Keratinocyte (primary cell): Measurements from ENCODE around the gene KIF3C. TPM values are rescaled to one million over a fixed set of nuclear protein-coding genes. Genes with fewer than 3 reads are reported as not detected.

ENCODE experiments used
- DNase-seq: peaks from one replicate; pipeline ENCODE4 v3.0.0-alpha.2; 2011; ENCODE audit warnings: low read depth, missing footprints, low spot score
- FAIRE-seq: peaks from 2 replicates; lab custom pipeline; 2011; peaks lifted over from hg19 to GRCh38; lab: Jason Lieb, UNC
- H2AFZ ChIP-seq: 2 replicates; pipeline ENCODE4 v1.6.0; 2012; ENCODE audit warnings: low read length, control low read depth, inconsistent platforms; ENCODE audit not compliant: control insufficient read depth
- H3K27ac ChIP-seq: 2 replicates; pipeline ENCODE4 v1.5.1; 2011; ENCODE audit warnings: low read length; ENCODE audit not compliant: control insufficient read depth, insufficient read depth
- H3K27me3 ChIP-seq: 3 replicates; pipeline ENCODE4 v1.6.0; 2011; ENCODE audit warnings: low read length; ENCODE audit not compliant: control insufficient read depth, insufficient read depth; ENCODE audit errors: extremely low read depth
- H3K36me3 ChIP-seq, 2 experiments: 2 replicates in 1 of 2; 3 replicates in 1 of 2; pipeline ENCODE4 v1.5.1; 2011; ENCODE audit warnings: low read length in 2 of 2, mild to moderate bottlenecking in 1 of 2; ENCODE audit not compliant: control insufficient read depth in 2 of 2, insufficient read depth in 2 of 2; ENCODE audit errors: extremely low read depth in 1 of 2
- H3K4me1 ChIP-seq: 3 replicates; pipeline ENCODE4 v1.5.1; 2011; ENCODE audit warnings: low read length; ENCODE audit not compliant: control insufficient read depth, insufficient read depth; ENCODE audit errors: extremely low read depth
- H3K4me2 ChIP-seq: 3 replicates; pipeline ENCODE4 v1.6.0; 2011; ENCODE audit warnings: low read depth, low read length; ENCODE audit not compliant: control insufficient read depth, insufficient read depth; ENCODE audit errors: extremely low read depth
- H3K4me3 ChIP-seq, 3 experiments: fragments of 200-600 bp in 1 of 3; sonication (generic) in 1 of 3; 2 replicates in 2 of 3; 3 replicates in 1 of 3; pipeline ENCODE4 v1.5.1; 2011 to 2016; ENCODE audit warnings: low read length in 3 of 3, mild to moderate bottlenecking in 3 of 3, control low read depth in 2 of 3, inconsistent platforms in 1 of 3, low read depth in 1 of 3, mixed read lengths in 1 of 3, mixed run types in 1 of 3, moderate library complexity in 1 of 3; ENCODE audit not compliant: control insufficient read depth in 2 of 3, insufficient read depth in 2 of 3; ENCODE audit errors: extremely low read depth in 1 of 3
- H3K79me2 ChIP-seq: 2 replicates; pipeline ENCODE4 v1.6.0; 2012; ENCODE audit warnings: low read length; ENCODE audit not compliant: control insufficient read depth, insufficient read depth
- H3K9ac ChIP-seq: 3 replicates; pipeline ENCODE4 v1.6.0; 2011; ENCODE audit warnings: low read length; ENCODE audit not compliant: control insufficient read depth, insufficient read depth; ENCODE audit errors: extremely low read depth
- H3K9me1 ChIP-seq: 3 replicates; pipeline ENCODE4 v1.6.0; 2011; ENCODE audit warnings: low read length; ENCODE audit not compliant: control insufficient read depth, insufficient read depth; ENCODE audit errors: extremely low read depth
- H3K9me3 ChIP-seq: 2 replicates; pipeline ENCODE4 v1.5.1; 2012; ENCODE audit warnings: low read depth, low read length; ENCODE audit not compliant: control insufficient read depth
- H4K20me1 ChIP-seq: 3 replicates; pipeline ENCODE4 v1.6.0; 2011; ENCODE audit warnings: low read length; ENCODE audit not compliant: control insufficient read depth, insufficient read depth; ENCODE audit errors: extremely low read depth
- EZH2 ChIP-seq: IDR thresholded peaks from one replicate; pipeline ENCODE4 v1.6.1; 2012; ENCODE audit warnings: inconsistent platforms, mild to moderate bottlenecking, low read length, moderate library complexity
- dilution Hi-C: fragments of 300-500 bp; cut with MboI; formaldehyde crosslinking; loops from one replicate; pipeline ENCODE4 v1.7.0; 2020; ENCODE audit warnings: low sequenced_read_pairs; ENCODE audit not compliant: extremely low pct_ligation_motif_present
- polyA plus RNA-seq, 5 experiments: library from polyadenylated mRNA; depleted of rRNA in 3 of 5; stranded (reverse) in 3 of 5; stranded (forward) in 1 of 5; unstranded in 1 of 5; fragments of >200 nt; gene quantifications; 1 replicate in 1 of 5; 2 replicates in 3 of 5; 3 replicates in 1 of 5; pipeline versions ENCODE4 v1.2.1 to v1.2.3, GENCODE V29; 2011 to 2012; ENCODE audit warnings: missing spikeins in 2 of 5, low read depth in 1 of 5, low replicate concordance in 1 of 5
- small RNA-seq, 3 experiments: library from RNA; depleted of rRNA; stranded (forward); fragments of <200 nt; gene quantifications; one replicate each; pipeline ENCODE3, GENCODE V24; 2012; ENCODE audit warnings: low read depth in 3 of 3, low replicate concordance in 1 of 3; ENCODE audit not compliant: insufficient read length in 3 of 3
- TF ChIP-seq, protein P1 (sequence below), 3 experiments: IDR thresholded peaks in 1 of 3; conservative IDR thresholded peaks in 1 of 3; optimal IDR thresholded peaks in 1 of 3; 2 replicates in 2 of 3; 3 replicates in 1 of 3; pipeline versions ENCODE3 to v1.5.1; 2011; ENCODE audit warnings: low read length in 3 of 3, mild to moderate bottlenecking in 3 of 3, moderate library complexity in 2 of 3, control low read depth in 1 of 3, inconsistent platforms in 1 of 3; ENCODE audit not compliant: insufficient read depth in 2 of 3; ENCODE audit errors: extremely low read depth in 1 of 3

The KIF3C gene
- polyA plus RNA-seq, 1 donor (not counting 4 experiments of a cell fraction or from before 2014, with no cell fraction given): 6.5 TPM

DNA sequence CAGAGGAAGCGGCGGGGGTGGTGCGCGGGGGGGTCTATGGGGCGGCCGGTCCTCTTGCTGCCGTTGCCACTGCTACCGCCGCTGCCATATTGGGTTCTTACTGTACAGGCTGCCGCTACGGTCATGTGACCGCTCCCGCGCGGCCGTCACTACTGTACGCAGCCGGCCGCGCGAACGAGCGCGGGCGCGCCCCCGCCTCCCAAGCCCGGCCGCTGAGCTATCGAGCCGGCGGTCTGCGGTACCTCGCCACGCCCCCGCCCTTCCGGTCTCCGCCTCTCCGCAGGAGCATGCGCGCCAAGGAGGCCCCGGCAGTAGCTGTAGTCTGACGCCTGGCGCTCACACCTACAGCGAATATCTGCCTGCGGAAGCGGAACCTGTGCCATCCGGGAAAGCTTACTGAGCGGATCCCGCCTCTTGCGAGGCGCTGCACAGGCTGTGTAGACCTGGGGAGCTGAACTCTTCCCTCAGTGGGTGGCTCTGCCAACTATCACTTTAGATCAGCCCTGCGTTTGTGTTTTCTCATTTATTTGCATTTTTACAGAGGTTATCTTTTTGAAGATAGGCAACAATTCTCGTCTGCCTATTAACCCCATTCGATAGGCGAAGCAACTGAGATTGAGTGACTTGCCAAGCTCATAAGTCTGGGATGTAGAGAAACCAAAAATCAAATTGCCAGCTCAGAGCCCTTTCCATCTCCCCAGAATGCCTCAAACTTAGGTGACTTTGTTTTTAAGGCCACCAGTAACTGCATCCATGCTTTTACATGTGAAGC is 103.8 kb downstream of the KIF3C start, which contains the start of gene ASXL2:
Gene ASXL2 (minus strand): TSS at position 127 of the 772 bp plus-strand sequence. CDS start 265 bp downstream, outside the sequence.
- Histone ChIP-seq H3K27me3 (no peaks in the 10 kb centered on the region), H3K9me3 (no peaks in the 10 kb centered on the region), H3K4me3 (peak within 1 kb of the TSS; percentile 94 to 99 (median 97)), H3K79me2 (peaks cover 45% of the 10 kb centered on the region), H2AFZ (peak within 1 kb of the TSS; percentile 91), H4K20me1 (no peaks in the 10 kb centered on the region), H3K27ac (peak within 1 kb of the TSS; percentile 97), H3K36me3 (peaks cover 0 to 3% of the 10 kb centered on the region in 2 experiments), H3K9ac (peak within 1 kb of the TSS; percentile 99), H3K4me2 (peak within 1 kb of the TSS; percentile 97), H3K4me1 (peaks cover 19% of the 10 kb centered on the region), H3K9me1 (peaks cover 3% of the 10 kb centered on the region)
- FAIRE-seq (peak; percentile 49), DNase-seq (peak; percentile 57)
- dilution Hi-C loops: no loop called here
- TF ChIP-seq, protein P1, sequence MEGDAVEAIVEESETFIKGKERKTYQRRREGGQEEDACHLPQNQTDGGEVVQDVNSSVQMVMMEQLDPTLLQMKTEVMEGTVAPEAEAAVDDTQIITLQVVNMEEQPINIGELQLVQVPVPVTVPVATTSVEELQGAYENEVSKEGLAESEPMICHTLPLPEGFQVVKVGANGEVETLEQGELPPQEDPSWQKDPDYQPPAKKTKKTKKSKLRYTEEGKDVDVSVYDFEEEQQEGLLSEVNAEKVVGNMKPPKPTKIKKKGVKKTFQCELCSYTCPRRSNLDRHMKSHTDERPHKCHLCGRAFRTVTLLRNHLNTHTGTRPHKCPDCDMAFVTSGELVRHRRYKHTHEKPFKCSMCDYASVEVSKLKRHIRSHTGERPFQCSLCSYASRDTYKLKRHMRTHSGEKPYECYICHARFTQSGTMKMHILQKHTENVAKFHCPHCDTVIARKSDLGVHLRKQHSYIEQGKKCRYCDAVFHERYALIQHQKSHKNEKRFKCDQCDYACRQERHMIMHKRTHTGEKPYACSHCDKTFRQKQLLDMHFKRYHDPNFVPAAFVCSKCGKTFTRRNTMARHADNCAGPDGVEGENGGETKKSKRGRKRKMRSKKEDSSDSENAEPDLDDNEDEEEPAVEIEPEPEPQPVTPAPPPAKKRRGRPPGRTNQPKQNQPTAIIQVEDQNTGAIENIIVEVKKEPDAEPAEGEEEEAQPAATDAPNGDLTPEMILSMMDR (optimal IDR thresholded peaks at IDR 0.05 in 1 of 3, IDR thresholded peaks at IDR 0.05 in 1 of 3, conservative IDR thresholded peaks at IDR 0.05 in 1 of 3; ENCODE audit: extremely low read depth in 1 of 3, insufficient read depth in 2 of 3, low read length in 3 of 3): no peak
- TF ChIP-seq EZH2: no peak

DNA sequence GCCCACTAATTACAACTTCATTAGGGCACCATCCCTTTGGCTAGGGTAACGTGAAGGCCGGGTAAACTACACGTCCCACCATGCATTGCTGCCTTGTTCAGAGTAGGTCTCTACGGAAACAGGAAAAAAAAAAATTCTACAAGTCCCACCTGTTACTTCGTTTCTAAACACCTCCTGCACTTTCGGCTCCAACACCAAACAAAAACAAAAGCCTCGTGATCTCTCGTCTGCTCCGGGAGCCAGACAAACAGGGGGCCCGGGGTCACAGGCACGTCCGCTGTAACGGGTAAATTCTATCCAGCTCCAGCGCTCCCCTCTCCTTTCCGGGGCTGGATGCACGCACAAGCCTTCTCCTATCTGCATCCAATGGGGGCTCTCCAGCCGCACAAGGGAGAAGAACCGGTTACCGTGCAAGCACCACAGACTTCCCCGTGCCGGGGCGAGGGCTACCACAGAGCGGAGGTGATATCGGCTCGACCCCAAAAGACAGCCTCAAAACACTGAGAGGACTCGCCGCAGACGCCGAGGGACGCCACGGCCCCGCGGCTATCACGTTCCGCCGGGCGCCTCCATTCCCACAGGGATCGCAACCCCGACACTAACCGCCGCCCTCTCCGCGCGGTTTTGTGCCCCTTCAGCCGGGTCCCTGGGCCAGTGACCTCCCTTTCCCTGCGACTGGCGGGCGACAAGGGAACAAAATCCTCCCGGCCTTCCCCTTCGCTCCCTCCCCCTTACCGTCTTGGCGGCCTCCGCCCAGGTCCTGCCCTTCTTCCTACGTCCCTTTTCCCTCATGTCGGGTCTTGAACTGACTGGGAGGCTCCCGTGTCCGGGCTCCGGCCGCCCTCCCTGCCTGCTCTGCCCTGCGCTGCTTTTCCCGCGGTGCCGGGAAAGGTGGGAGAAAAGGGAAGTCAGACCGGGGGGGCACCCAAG is 104.6 kb downstream of the KIF3C start:
- H3K9me3 ChIP-seq: no peaks in the 10 kb centered on the region
- H3K4me2 ChIP-seq: peak overlapping the region; percentile 81
- H3K9me1 ChIP-seq: peaks cover 3% of the 10 kb centered on the region
- dilution Hi-C loops: no loop called here
- peaks cover 0 to 3% of the 10 kb centered on the region in 2 experiments for H3K36me3 ChIP-seq
- no peaks in the 10 kb centered on the region for H4K20me1 ChIP-seq
- DNase-seq (peak; percentile 32), FAIRE-seq (peak; percentile 13)
- H3K79me2 ChIP-seq: peaks cover 53% of the 10 kb centered on the region
- TF ChIP-seq, protein P1 (optimal IDR thresholded peaks at IDR 0.05 in 1 of 3, IDR thresholded peaks at IDR 0.05 in 1 of 3, conservative IDR thresholded peaks at IDR 0.05 in 1 of 3; ENCODE audit: extremely low read depth in 1 of 3, insufficient read depth in 2 of 3, low read length in 3 of 3): no peak
- no peak for TF ChIP-seq EZH2
- H3K4me1 ChIP-seq: peaks cover 19% of the 10 kb centered on the region
- peak overlapping the region; percentile 94 to 99 (median 97) for H3K4me3 ChIP-seq
- peak overlapping the region; percentile 91 for H2AFZ ChIP-seq
- H3K9ac ChIP-seq: peak overlapping the region; percentile 99
- no peaks in the 10 kb centered on the region for H3K27me3 ChIP-seq
- H3K27ac ChIP-seq: peak overlapping the region; percentile 97

Small RNAs within 50 kb of the gene (small RNA-seq; reads per million reads assigned to genes)
- gene NDUFB4P4: 0 reads per million in 3 experiments
- 0 reads per million in 3 experiments for gene UQCRHP2

Other genes with a start within 250 kb of the KIF3C start
- 8.9 to 18.1 TPM (median 12.5 TPM) in 3 replicates for gene ASXL2, start 104.0 kb downstream of the KIF3C start, polyA plus RNA-seq
- gene RAB10, start 51.6 kb upstream of the KIF3C start, polyA plus RNA-seq: 139 to 252 TPM (median 161 TPM) in 3 replicates
- gene GAREM2, start 190.6 kb upstream of the KIF3C start, polyA plus RNA-seq: 0.03 to 0.17 TPM (median 0.06 TPM) in 3 replicates